A673 (cell line): Measurements from ENCODE around the gene ENSA.

Experiments used
- CTCF ChIP-seq: fragments of 300-800, 200-600 bp; sonication (generic); conservative IDR thresholded peaks from 2 replicates; pipeline ENCODE4 v1.5.1; 2017; ENCODE audit warnings: low read depth, mild to moderate bottlenecking, antibody characterized with exemption, low read length, moderate library complexity, mixed read lengths
- EZH2 ChIP-seq: fragments of 200-600 bp; sonication (generic); IDR thresholded peaks from 2 replicates; pipeline ENCODE4 v1.6.1; 2017; ENCODE audit warnings: borderline replicate concordance, low read depth, mild to moderate bottlenecking, mixed read lengths, antibody characterized with exemption, low read length; ENCODE audit not compliant: poor library complexity, severe bottlenecking

GRCh38 chr1:150612014-150612345 is 17.4 kb downstream of the ENSA start:
- TF ChIP-seq EZH2 (no peak), CTCF (no peak)
